ENCODE results near the gene FAM234B. TPM values are rescaled to one million over a fixed set of nuclear protein-coding genes. Genes with fewer than 3 reads are reported as not detected.

Gene FAM234B
- total RNA-seq, 2 donors from 2014 or later, result 20.8 to 32.0 TPM

DNA sequence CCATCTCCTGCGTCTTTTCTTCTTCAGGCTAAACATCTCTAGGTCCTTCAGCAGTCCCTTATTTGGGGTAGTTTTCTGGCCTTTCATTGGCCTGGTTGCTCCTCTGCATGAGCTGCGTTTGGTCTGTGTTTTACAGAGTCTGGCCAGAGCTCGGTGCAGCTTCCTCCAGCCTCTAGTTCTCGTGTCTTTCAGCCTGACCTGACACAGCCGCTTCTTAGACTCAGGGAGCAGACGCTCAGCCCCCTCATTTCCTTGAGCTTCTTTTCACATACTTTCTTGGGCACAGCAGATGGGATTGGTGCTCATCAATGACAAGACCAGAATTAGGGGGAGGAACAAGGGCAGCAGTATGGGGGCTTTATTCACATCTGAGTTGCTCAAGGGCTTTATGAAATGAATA, 72.8 kb downstream of the FAM234B start:
- H3K36me3 ChIP-seq (ENCODE audit: control insufficient read depth, insufficient read depth, low read length), result no peaks in the 10 kb centered on the region
- H3K4me3 ChIP-seq (ENCODE audit: low read length), result no peak overlapping the region
- no peak overlapping the region for H3K27ac ChIP-seq (ENCODE audit: low read depth, low read length)
- Mint-ChIP-seq H3K4me3 (no peak overlapping the region), H3K4me1 (peaks cover 2% of the 10 kb centered on the region), H3K27me3 (ENCODE audit: insufficient read depth) (peaks cover 6% of the 10 kb centered on the region), H3K9me3 (no peaks in the 10 kb centered on the region), H3K27ac (no peak overlapping the region), H3K36me3 (ENCODE audit: low read depth) (no peaks in the 10 kb centered on the region)
- H3K9me3 ChIP-seq (ENCODE audit: control insufficient read depth, low read length), result peaks cover 1% of the 10 kb centered on the region
- no peaks in the 10 kb centered on the region for H3K4me1 ChIP-seq (ENCODE audit: control insufficient read depth, insufficient read depth, low read length)
- H3K9ac ChIP-seq (ENCODE audit: extremely low read depth, low read length, poor library complexity, severe bottlenecking), result no peak overlapping the region
- no peaks in the 10 kb centered on the region for H3K27me3 ChIP-seq (ENCODE audit: control insufficient read depth, insufficient read depth, low read length, poor library complexity, severe bottlenecking)
- no peak for DNase-seq
- TF ChIP-seq, protein P1, sequence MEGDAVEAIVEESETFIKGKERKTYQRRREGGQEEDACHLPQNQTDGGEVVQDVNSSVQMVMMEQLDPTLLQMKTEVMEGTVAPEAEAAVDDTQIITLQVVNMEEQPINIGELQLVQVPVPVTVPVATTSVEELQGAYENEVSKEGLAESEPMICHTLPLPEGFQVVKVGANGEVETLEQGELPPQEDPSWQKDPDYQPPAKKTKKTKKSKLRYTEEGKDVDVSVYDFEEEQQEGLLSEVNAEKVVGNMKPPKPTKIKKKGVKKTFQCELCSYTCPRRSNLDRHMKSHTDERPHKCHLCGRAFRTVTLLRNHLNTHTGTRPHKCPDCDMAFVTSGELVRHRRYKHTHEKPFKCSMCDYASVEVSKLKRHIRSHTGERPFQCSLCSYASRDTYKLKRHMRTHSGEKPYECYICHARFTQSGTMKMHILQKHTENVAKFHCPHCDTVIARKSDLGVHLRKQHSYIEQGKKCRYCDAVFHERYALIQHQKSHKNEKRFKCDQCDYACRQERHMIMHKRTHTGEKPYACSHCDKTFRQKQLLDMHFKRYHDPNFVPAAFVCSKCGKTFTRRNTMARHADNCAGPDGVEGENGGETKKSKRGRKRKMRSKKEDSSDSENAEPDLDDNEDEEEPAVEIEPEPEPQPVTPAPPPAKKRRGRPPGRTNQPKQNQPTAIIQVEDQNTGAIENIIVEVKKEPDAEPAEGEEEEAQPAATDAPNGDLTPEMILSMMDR (conservative IDR thresholded peaks at IDR 0.05), result no peak
- 67 to 80% methylated on average over 1 to 6 of the region's 6 CpGs for WGBS, 2 experiments (ENCODE audit: insufficient coverage in 1 of 2, insufficient read length in 1 of 2)

DNA sequence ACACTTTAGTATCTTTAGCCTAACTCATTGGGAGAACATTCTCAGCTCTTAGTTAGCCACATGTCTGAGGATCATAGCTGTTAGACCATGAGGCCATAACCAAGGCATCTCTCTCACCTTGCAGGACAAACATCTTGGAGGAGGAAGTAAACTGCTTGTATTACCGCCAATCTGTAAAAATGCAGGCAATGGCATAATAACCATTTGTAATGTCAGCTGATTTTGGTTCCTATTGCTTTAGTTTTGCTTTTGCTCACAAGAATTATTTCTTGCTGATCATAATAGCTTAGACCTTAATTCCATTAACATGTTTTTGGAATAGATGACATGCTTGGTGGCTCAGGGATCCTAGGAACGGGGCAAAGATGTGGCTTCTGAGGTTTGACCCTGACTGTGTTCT, 75.6 kb downstream of the FAM234B start:
- Histone ChIP-seq H3K9ac (ENCODE audit: extremely low read depth, low read length, poor library complexity, severe bottlenecking) (no peak overlapping the region), H3K4me1 (ENCODE audit: control insufficient read depth, insufficient read depth, low read length) (no peaks in the 10 kb centered on the region), H3K4me3 (ENCODE audit: low read length) (no peak overlapping the region), H3K27ac (ENCODE audit: low read depth, low read length) (no peak overlapping the region), H3K36me3 (ENCODE audit: control insufficient read depth, insufficient read depth, low read length) (no peaks in the 10 kb centered on the region), H3K9me3 (ENCODE audit: control insufficient read depth, low read length) (no peaks in the 10 kb centered on the region), H3K27me3 (ENCODE audit: control insufficient read depth, insufficient read depth, low read length, poor library complexity, severe bottlenecking) (no peaks in the 10 kb centered on the region)
- Mint-ChIP-seq H3K4me3 (no peak overlapping the region), H3K9me3 (no peaks in the 10 kb centered on the region), H3K36me3 (ENCODE audit: low read depth) (no peaks in the 10 kb centered on the region), H3K4me1 (peaks cover 2% of the 10 kb centered on the region), H3K27ac (no peak overlapping the region), H3K27me3 (ENCODE audit: insufficient read depth) (peaks cover 5% of the 10 kb centered on the region)
- WGBS, 2 experiments (ENCODE audit: insufficient coverage in 1 of 2, insufficient read length in 1 of 2), result 86 to 87% methylated on average over 2 of the region's 2 CpGs
- TF ChIP-seq, protein P1 (conservative IDR thresholded peaks at IDR 0.05), result no peak
- DNase-seq, result no peak

DNA sequence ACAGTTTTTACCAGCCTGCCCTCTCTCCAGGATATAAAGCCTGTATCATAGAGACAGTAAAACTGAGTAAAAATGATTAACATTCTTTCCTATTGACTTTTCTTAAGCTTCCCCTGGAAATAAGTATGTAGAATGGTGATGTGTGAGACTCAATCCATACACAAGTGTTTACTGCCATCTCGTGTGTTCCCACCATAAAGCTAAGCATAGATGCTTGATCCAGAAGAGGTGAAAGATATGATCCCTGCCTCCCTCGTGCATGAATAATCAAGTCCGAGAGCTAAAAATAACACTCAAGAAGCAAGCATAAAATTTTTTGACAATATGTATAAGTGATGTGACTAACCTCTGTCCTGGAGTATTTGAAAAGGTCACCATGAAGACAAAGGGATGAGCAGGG, 76.2 kb downstream of the FAM234B start:
- Histone ChIP-seq H3K36me3 (ENCODE audit: control insufficient read depth, insufficient read depth, low read length) (no peaks in the 10 kb centered on the region), H3K4me1 (ENCODE audit: control insufficient read depth, insufficient read depth, low read length) (peaks cover 3% of the 10 kb centered on the region), H3K27me3 (ENCODE audit: control insufficient read depth, insufficient read depth, low read length, poor library complexity, severe bottlenecking) (no peaks in the 10 kb centered on the region), H3K9ac (ENCODE audit: extremely low read depth, low read length, poor library complexity, severe bottlenecking) (no peak overlapping the region), H3K9me3 (ENCODE audit: control insufficient read depth, low read length) (no peaks in the 10 kb centered on the region), H3K4me3 (ENCODE audit: low read length) (no peak overlapping the region), H3K27ac (ENCODE audit: low read depth, low read length) (no peak overlapping the region)
- peaks cover 6% of the 10 kb centered on the region for H3K4me1 Mint-ChIP-seq
- DNase-seq, result no peak
- TF ChIP-seq, protein P1 (conservative IDR thresholded peaks at IDR 0.05), result no peak
- H3K27me3 Mint-ChIP-seq (ENCODE audit: insufficient read depth), result peaks cover 5% of the 10 kb centered on the region
- WGBS, 2 experiments (ENCODE audit: insufficient coverage in 1 of 2, insufficient read length in 1 of 2), result 91 to 100% methylated on average over 1 to 3 of the region's 3 CpGs
- H3K9me3 Mint-ChIP-seq, result no peaks in the 10 kb centered on the region
- H3K4me3 Mint-ChIP-seq, result no peak overlapping the region
- no peak overlapping the region for H3K27ac Mint-ChIP-seq
- no peaks in the 10 kb centered on the region for H3K36me3 Mint-ChIP-seq (ENCODE audit: low read depth)

Measured in endodermal cell (in vitro differentiated cells).